Neural cell (in vitro differentiated cells): ENCODE data around the gene POLA2.

ENCODE experiments used
- EP300 ChIP-seq: fragments of 450-650 bp; conservative IDR thresholded peaks from 2 replicates; pipeline ENCODE4 v1.6.1; 2014; ENCODE audit warnings: antibody characterized with exemption, mild to moderate bottlenecking, moderate library complexity; ENCODE audit not compliant: poor library complexity, severe bottlenecking
- EZH2 ChIP-seq: fragments of 200-600, 300-800 bp; shearing (Covaris generic), sonication (generic); IDR thresholded peaks from 2 replicates; pipeline ENCODE4 v1.6.1; 2014; ENCODE audit warnings: antibody characterized with exemption, low read length, borderline replicate concordance, mild to moderate bottlenecking; ENCODE audit not compliant: insufficient read depth, poor library complexity, severe bottlenecking
- POLR2AphosphoS5 ChIP-seq: IDR thresholded peaks from 2 replicates; pipeline ENCODE4 v1.6.1; 2012
- TF ChIP-seq, protein P1 (sequence below): fragments of 450-650 bp; IDR thresholded peaks from 2 replicates; pipeline ENCODE4 v1.5.1; 2014; ENCODE audit warnings: antibody characterized with exemption, mild to moderate bottlenecking, moderate library complexity; ENCODE audit not compliant: poor library complexity, severe bottlenecking
- TF ChIP-seq, protein P2 (sequence below): IDR thresholded peaks from 2 replicates; pipeline ENCODE4 v1.6.1; 2012; ENCODE audit warnings: borderline replicate concordance

DNA sequence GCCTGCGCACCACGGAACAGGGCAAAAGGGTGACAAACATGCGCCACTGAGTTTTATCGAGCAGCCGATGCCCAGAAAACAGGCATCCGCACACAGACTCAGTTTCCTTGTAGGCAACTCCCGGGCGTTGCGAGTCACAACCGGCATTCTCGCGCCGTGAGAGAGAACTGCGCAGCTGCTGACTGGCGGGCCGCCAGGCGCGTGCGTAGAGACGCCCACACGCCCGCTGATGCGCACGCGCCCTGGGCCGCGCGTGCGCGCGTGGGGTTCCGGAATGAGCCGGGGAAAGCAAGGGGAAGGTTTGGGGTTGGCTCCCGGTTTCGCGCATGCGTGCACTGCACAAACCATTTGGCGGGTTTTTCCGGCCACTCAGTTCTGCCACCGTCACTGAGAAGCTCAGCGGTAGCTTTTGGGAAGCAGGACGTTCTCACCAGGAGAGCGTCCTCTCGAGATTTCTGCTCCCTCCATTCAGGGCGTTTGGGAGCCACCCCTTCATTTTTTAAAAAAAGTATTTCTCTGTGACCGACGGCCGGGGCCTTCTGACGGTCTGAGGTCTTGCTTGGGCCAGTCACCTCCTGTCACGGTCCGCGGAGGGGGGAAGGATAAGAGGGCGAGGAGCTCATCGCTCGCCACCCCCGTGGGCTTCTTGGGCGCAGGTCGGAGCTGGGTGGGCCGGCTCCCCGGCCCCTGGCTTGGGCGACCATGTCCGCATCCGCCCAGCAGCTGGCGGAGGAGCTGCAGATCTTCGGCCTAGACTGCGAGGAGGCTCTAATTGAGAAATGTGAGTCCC, at the start of gene POLA2:
- TF ChIP-seq, protein P1, sequence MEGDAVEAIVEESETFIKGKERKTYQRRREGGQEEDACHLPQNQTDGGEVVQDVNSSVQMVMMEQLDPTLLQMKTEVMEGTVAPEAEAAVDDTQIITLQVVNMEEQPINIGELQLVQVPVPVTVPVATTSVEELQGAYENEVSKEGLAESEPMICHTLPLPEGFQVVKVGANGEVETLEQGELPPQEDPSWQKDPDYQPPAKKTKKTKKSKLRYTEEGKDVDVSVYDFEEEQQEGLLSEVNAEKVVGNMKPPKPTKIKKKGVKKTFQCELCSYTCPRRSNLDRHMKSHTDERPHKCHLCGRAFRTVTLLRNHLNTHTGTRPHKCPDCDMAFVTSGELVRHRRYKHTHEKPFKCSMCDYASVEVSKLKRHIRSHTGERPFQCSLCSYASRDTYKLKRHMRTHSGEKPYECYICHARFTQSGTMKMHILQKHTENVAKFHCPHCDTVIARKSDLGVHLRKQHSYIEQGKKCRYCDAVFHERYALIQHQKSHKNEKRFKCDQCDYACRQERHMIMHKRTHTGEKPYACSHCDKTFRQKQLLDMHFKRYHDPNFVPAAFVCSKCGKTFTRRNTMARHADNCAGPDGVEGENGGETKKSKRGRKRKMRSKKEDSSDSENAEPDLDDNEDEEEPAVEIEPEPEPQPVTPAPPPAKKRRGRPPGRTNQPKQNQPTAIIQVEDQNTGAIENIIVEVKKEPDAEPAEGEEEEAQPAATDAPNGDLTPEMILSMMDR, result no peak
- TF ChIP-seq, protein P2, sequence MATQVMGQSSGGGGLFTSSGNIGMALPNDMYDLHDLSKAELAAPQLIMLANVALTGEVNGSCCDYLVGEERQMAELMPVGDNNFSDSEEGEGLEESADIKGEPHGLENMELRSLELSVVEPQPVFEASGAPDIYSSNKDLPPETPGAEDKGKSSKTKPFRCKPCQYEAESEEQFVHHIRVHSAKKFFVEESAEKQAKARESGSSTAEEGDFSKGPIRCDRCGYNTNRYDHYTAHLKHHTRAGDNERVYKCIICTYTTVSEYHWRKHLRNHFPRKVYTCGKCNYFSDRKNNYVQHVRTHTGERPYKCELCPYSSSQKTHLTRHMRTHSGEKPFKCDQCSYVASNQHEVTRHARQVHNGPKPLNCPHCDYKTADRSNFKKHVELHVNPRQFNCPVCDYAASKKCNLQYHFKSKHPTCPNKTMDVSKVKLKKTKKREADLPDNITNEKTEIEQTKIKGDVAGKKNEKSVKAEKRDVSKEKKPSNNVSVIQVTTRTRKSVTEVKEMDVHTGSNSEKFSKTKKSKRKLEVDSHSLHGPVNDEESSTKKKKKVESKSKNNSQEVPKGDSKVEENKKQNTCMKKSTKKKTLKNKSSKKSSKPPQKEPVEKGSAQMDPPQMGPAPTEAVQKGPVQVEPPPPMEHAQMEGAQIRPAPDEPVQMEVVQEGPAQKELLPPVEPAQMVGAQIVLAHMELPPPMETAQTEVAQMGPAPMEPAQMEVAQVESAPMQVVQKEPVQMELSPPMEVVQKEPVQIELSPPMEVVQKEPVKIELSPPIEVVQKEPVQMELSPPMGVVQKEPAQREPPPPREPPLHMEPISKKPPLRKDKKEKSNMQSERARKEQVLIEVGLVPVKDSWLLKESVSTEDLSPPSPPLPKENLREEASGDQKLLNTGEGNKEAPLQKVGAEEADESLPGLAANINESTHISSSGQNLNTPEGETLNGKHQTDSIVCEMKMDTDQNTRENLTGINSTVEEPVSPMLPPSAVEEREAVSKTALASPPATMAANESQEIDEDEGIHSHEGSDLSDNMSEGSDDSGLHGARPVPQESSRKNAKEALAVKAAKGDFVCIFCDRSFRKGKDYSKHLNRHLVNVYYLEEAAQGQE, result peak; percentile 34
- TF ChIP-seq EZH2 (no peak), POLR2AphosphoS5 (peak; percentile 90), EP300 (no peak)
